ENCODE measurements around the gene ZNF785. TPM values are rescaled to one million over a fixed set of nuclear protein-coding genes. Genes with fewer than 3 reads are reported as not detected.

ZNF785 gene
- total and polyA plus RNA-seq, 7 donors, result 1.3 to 5.4 (median 3.4) TPM

DNA sequence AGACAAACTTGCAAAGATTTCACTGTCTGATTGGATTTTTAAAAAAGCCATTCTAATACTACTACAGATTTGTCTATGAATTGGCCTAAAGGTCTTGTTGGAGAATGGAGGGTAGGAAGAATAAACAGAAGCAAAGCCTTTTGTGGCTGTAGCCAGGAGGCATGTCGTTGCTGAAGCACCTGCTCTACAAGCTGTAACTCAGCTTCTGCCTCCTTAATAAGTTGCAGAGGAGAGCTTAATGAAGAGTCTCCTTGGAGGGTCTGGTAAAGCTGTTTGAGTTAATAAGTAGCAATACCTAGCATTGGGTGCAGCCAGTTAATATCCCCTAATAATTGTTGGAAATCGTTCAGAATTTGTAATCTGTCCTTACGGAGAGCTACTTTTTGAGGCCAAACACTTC is 34.7 kb upstream of the ZNF785 start:
- Histone ChIP-seq H3K4me1 (no peaks in the 10 kb centered on the region), H3K4me3 (no peak overlapping the region), H3K9me3 (no peaks in the 10 kb centered on the region), H3K27ac (no peak overlapping the region), H3K36me3 (ENCODE audit: insufficient read depth in 1 of 2, low read depth in 1 of 2) (no peaks in the 10 kb centered on the region), H3K27me3 (ENCODE audit: insufficient read depth in 3 of 3, low read length in 2 of 3) (no peaks in the 10 kb centered on the region)
- 47 to 63% (median 48%) methylated on average over 3 of the region's 3 CpGs for WGBS, 3 donors
- DNase-seq (no peak), ATAC-seq (no peak)
- TF ChIP-seq, protein P1, sequence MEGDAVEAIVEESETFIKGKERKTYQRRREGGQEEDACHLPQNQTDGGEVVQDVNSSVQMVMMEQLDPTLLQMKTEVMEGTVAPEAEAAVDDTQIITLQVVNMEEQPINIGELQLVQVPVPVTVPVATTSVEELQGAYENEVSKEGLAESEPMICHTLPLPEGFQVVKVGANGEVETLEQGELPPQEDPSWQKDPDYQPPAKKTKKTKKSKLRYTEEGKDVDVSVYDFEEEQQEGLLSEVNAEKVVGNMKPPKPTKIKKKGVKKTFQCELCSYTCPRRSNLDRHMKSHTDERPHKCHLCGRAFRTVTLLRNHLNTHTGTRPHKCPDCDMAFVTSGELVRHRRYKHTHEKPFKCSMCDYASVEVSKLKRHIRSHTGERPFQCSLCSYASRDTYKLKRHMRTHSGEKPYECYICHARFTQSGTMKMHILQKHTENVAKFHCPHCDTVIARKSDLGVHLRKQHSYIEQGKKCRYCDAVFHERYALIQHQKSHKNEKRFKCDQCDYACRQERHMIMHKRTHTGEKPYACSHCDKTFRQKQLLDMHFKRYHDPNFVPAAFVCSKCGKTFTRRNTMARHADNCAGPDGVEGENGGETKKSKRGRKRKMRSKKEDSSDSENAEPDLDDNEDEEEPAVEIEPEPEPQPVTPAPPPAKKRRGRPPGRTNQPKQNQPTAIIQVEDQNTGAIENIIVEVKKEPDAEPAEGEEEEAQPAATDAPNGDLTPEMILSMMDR (IDR thresholded peaks at IDR 0.05), result no peak
- intact Hi-C loops (cut with DNase I), result loop anchor here in 1 of 2 donors (2.0 kb wide), 1 partner anchor 63 kb away; no protein-coding TSS in a partner anchor

DNA sequence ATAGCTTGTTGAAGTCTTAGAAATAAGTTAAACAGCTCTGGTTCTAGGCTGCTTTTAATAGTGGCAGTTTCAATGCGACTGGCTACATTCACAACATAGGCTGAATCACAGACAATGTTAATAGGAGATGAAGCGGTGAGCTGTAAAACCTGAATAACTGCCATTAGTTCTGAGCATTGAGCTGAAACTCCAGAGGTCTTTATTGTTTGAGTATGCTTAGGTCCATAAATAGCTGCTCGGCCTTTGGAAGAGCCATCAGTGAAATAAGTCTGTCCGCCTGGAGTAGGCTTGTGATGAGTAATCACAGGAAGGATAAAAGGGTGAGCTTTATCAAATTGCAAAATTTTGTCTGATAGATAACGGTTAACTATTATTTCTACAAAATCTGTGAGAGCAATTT is 34.1 kb upstream of the ZNF785 start:
- intact Hi-C loops (cut with DNase I), result loop anchor here in 1 of 2 donors (2.0 kb wide), 1 partner anchor 63 kb away; no protein-coding TSS in a partner anchor
- H3K36me3 ChIP-seq (ENCODE audit: insufficient read depth in 1 of 2, low read depth in 1 of 2), result no peaks in the 10 kb centered on the region
- WGBS, 3 donors, result 88 to 92% (median 90%) methylated on average over 5 of the region's 5 CpGs
- DNase-seq (no peak), ATAC-seq (no peak)
- no peaks in the 10 kb centered on the region for H3K4me1 ChIP-seq
- H3K4me3 ChIP-seq, result no peak overlapping the region
- no peak overlapping the region for H3K27ac ChIP-seq
- H3K9me3 ChIP-seq, result no peaks in the 10 kb centered on the region
- TF ChIP-seq, protein P1 (IDR thresholded peaks at IDR 0.05), result no peak
- H3K27me3 ChIP-seq (ENCODE audit: insufficient read depth in 3 of 3, low read length in 2 of 3), result no peaks in the 10 kb centered on the region

DNA sequence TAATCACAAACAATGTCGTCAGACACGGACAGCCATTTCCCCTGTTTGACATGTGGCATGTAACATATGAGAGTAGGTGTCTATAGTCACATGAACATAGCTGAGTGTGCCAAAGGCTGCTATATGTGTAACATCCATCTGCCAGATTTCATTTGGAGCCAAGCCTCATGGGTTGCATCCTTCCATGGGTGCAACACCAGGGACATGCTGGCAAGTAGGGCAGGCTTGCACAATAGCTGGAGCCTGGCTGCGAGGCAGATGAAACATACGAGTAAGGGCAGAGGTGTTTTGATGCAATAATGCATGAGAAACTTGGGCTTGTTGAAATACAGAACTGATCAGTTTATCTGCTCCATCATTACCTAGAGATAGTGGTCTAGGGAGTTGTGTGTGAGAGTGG is 33.7 kb upstream of the ZNF785 start:
- intact Hi-C loops (cut with DNase I), result no loop called here
- H3K27me3 ChIP-seq (ENCODE audit: insufficient read depth in 3 of 3, low read length in 2 of 3), result no peaks in the 10 kb centered on the region
- H3K4me3 ChIP-seq, result no peak overlapping the region
- no peaks in the 10 kb centered on the region for H3K4me1 ChIP-seq
- TF ChIP-seq, protein P1 (IDR thresholded peaks at IDR 0.05), result no peak
- H3K27ac ChIP-seq, result no peak overlapping the region
- DNase-seq, result no peak
- H3K36me3 ChIP-seq (ENCODE audit: insufficient read depth in 1 of 2, low read depth in 1 of 2), result no peaks in the 10 kb centered on the region
- 79 to 81% (median 79%) methylated on average over 4 of the region's 4 CpGs for WGBS, 3 donors
- H3K9me3 ChIP-seq, result no peaks in the 10 kb centered on the region
- no peak for ATAC-seq

DNA sequence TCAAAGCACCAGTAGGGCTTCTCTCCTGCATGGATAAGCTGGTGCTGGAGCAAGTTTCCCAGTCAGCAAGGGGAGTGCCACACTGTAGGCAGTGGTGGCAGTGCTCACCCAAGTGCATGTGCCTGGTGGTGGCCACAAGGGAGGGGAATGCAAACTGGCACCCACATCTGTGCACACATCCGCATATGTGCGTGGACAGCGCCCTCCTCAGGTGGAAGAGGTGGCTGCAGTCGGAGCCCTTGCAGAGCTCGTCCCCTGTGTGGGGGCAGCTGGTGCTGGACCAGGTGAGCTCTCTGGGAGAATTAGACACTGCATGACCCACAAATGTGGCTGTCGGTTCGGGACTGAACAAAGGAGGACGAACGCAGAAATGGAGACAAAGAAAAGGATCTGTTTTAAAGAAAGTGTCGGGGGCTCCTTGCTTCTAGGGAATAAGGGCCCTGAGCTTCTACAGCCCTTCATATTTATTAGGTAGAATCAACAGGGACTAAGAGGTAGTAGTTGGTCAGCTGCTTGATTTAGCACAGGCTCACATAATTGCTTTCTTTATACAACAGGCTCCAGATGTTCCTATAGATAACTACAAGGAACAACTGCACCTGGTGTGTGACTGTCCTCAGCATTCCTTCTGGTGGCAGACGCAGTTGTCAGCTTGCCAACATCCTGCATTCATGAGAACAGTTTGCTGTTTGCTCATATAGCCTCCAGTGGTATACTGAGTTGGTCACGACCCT is 30.0 kb upstream of the ZNF785 start:
- no peak overlapping the region for H3K27ac ChIP-seq
- H3K36me3 ChIP-seq (ENCODE audit: insufficient read depth in 1 of 2, low read depth in 1 of 2), result no peaks in the 10 kb centered on the region
- no peaks in the 10 kb centered on the region for H3K4me1 ChIP-seq
- intact Hi-C loops (cut with DNase I), result no loop called here
- peak in 2 of 4 donors; percentile 35 to 48 for ATAC-seq
- no peak overlapping the region for H3K4me3 ChIP-seq
- DNase-seq, result peak in 1 of 2 donors; percentile 70
- 32 to 45% (median 39%) methylated on average over 12 of the region's 12 CpGs for WGBS, 3 donors
- no peaks in the 10 kb centered on the region for H3K27me3 ChIP-seq (ENCODE audit: insufficient read depth in 3 of 3, low read length in 2 of 3)
- TF ChIP-seq, protein P1 (IDR thresholded peaks at IDR 0.05), result no peak
- no peaks in the 10 kb centered on the region for H3K9me3 ChIP-seq

Data from psoas muscle (tissue), 8 donors.